Mucosa of gallbladder (tissue), 1 donor: ENCODE measurements around the gene SNX30. TPM values are rescaled to one million over a fixed set of nuclear protein-coding genes. Genes with fewer than 3 reads are reported as not detected.

ENCODE experiments used
- total RNA-seq: library from RNA; stranded (reverse); gene quantifications from one replicate; pipeline ENCODE4 v1.2.1, GENCODE V29; 2021
- donor health status: DM: no; HTN: no; CAD: no.

SNX30 gene
- total RNA-seq, 1 donor from 2014 or later = 8.9 TPM

Other genes with a start within 250 kb of the SNX30 start
- 21.5 TPM for gene INIP, start 32.6 kb upstream of the SNX30 start, total RNA-seq
- gene SLC46A2, start 140.1 kb downstream of the SNX30 start, total RNA-seq = 0.14 TPM